GM13976 (cell line): ENCODE measurements around the gene TRPM5.

Source experiments
- DNase-seq: peaks from one replicate; pipeline ENCODE4 v3.0.0; 2012; ENCODE audit warnings: low spot score
- CTCF ChIP-seq: IDR thresholded peaks from 2 replicates; pipeline ENCODE4 v1.5.1; 2012; ENCODE audit warnings: borderline replicate concordance, mild to moderate bottlenecking; ENCODE audit not compliant: insufficient read depth; ENCODE audit errors: extremely low read depth, missing control alignments, control extremely low read depth
- in situ Hi-C: fragments of 300-500 bp; cut with MboI; formaldehyde crosslinking; loops from one replicate; pipeline ENCODE4 v1.12.0; 2022; ENCODE audit warnings: low sequenced_read_pairs, mixed read lengths, inconsistent platforms; ENCODE audit not compliant: unreplicated experiment

TRPM5 gene

GRCh38 chr11:2411446-2412305, 32.6 kb downstream of the TRPM5 start:
- no peak for DNase-seq
- in situ Hi-C loops = loop anchor here (10.0 kb wide), 1 partner anchor 97 kb away; no protein-coding TSS in a partner anchor
- TF ChIP-seq CTCF = no peak

DNA sequence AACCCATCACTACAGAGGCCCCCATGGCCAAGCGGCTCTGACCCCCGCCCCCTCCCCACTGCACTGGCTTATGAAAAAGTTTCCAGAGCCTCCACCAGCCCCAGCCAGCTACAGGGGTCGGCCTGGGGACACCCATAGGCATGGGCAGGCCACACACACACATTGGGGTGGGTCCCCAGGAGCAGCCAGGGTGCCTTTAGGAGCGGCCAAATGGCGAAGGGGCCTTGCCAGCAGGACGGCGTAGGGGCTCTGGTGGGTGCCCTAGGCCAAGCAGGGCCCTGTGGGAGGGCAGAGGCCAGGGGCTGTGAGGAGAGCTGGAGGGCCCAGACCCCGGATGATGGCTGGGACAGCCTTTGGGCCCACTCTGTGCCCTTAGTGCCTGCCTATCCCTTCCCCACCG, 33.7 kb downstream of the TRPM5 start:
- no peak for DNase-seq
- TF ChIP-seq CTCF = no peak
- in situ Hi-C loops = loop anchor here (10.0 kb wide), 1 partner anchor 96 kb away; no protein-coding TSS in a partner anchor

DNA sequence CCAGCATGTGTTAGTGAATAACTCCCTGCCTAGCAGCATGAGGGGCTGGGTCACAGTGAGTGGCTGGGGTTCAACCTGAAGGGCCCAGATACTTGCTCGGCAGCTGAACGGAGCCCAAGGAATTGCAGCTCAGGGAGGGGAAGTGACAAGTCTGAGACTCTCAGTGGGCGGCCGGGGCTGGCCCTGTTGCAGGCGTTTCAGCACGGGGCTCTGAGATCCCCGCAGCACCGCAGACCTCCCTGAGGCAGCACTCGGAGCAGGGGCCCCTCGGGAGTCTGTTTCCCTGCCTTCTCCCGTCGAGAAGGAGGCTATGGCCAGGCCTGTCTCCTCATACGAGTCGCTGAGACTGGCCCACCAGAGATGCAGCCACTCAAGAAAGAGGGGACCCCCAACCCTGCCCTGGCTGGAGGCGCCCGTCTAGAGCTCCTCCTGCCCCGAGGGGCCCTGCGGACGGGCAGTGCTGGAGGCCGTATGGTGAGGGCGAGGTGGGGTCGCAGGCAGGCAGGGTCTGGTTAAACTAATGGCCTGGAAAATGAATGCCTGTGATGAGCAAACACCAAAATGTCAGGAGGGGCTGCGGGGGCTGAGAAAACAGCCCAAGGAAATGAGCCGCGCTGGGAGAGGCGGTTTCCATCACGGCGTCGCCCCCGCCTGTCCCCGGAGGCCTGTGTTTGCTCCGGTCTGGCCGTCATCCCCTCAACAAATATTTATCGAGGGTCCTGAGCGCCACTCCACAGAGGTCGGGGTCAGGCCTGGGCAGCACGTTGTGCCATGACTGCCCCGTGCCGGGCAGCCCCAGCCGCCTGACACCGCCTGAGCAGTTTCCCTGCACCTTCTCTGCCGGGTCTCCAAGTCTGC, 34.5 kb downstream of the TRPM5 start:
- DNase-seq = no peak
- in situ Hi-C loops = loop anchor here (10.0 kb wide), 1 partner anchor 95 kb away; no protein-coding TSS in a partner anchor
- TF ChIP-seq CTCF = no peak

DNA sequence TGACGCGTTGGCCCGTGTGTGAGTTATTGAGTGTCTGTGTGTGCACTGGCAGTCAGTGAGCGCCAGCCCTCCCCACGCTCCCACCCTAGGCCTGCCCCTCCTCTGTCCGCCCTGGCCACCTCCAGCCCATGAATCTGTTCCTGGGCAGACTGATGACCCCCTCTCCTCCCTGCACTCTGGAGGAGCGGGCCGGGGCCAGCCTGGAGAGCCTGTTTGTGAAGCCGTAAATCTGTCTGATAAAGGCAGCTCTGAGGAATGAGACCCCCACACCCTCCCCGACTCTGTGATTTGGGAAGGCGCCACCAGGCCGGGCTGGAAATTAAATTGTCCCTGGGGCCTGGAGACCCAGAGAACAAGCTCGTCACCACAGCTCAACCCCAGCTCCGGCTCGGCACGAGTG, 35.2 kb downstream of the TRPM5 start:
- no peak for TF ChIP-seq CTCF
- in situ Hi-C loops = no loop called here
- DNase-seq = no peak

DNA sequence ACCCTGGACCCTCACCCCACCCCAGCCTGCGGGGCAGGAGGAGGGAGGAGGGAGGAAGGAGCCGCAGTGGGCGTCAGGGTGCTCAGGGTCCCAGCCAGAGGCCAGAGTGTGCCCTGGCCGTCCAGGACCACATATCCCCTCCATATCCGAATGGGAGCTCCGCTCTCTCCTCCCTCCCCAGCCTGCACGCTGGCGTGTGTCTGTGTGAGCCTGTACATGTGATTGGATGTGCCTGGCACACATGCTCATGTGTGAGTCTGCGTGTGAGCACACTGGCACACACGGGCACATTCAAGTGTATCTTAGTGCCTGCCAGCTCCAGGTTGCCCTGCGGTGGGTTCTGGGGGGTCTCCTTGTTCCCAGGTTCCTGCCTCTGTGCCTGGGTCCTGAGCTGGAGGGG, 35.6 kb downstream of the TRPM5 start:
- in situ Hi-C loops = no loop called here
- no peak for TF ChIP-seq CTCF
- no peak for DNase-seq

- TF ChIP-seq CTCF = no peak
Measured at GRCh38 chr11:2406878-2407410, 37.4 kb downstream of the TRPM5 start.

More at GRCh38 chr11:2406878-2407410, 37.4 kb downstream of the TRPM5 start:
- DNase-seq = no peak
- in situ Hi-C loops = no loop called here
